Measurements from ENCODE around the gene TEX52.
"Not testable (repeated sequence)": the region's sequence is repeated elsewhere in the genome, so short reads cannot be mapped to it uniquely, and the experiment has no call there.

TEX52 gene

GRCh38 chr12:2864198-2864597, 7.4 kb upstream of the TEX52 start:
- DNase-seq (ENCODE audit: low read depth): no peak

GRCh38 chr12:2863402-2863801, 6.6 kb upstream of the TEX52 start:
- DNase-seq (ENCODE audit: low read depth): not testable (repeated sequence)

- no peak for DNase-seq (ENCODE audit: low read depth)
Measured at GRCh38 chr12:2862876-2863275, 6.0 kb upstream of the TEX52 start.

GRCh38 chr12:2860170-2860569, 3.3 kb upstream of the TEX52 start:
- DNase-seq (ENCODE audit: low read depth): no peak

GRCh38 chr12:2858944-2859421, 2.1 kb upstream of the TEX52 start:
- peak; percentile 12 for DNase-seq (ENCODE audit: low read depth)

GRCh38 chr12:2858334-2858733, 1.5 kb upstream of the TEX52 start:
- DNase-seq (ENCODE audit: low read depth): no peak

GRCh38 chr12:2857576-2857975, 737 bp upstream of the TEX52 start:
- no peak for DNase-seq (ENCODE audit: low read depth)

GRCh38 chr12:2856051-2856450, 788 bp downstream of the TEX52 start:
- no peak for DNase-seq (ENCODE audit: low read depth)

- no peak for DNase-seq (ENCODE audit: low read depth)
Measured at GRCh38 chr12:2855546-2855945, 1.3 kb downstream of the TEX52 start.

GRCh38 chr12:2854669-2855453, 2.0 kb downstream of the TEX52 start:
- no peak for DNase-seq (ENCODE audit: low read depth)

GRCh38 chr12:2853626-2854025, 3.2 kb downstream of the TEX52 start:
- DNase-seq (ENCODE audit: low read depth): peak; percentile 69

GRCh38 chr12:2851931-2852330, 4.9 kb downstream of the TEX52 start:
- no peak for DNase-seq (ENCODE audit: low read depth)

GRCh38 chr12:2845280-2845679, 11.6 kb downstream of the TEX52 start:
- DNase-seq (ENCODE audit: low read depth): peak; percentile 81

- no peak for DNase-seq (ENCODE audit: low read depth)
Measured at GRCh38 chr12:2844786-2845185, 12.1 kb downstream of the TEX52 start.

GRCh38 chr12:2842948-2843347, 13.9 kb downstream of the TEX52 start:
- no peak for DNase-seq (ENCODE audit: low read depth)

GRCh38 chr12:2841056-2841650, 15.7 kb downstream of the TEX52 start:
- no peak for DNase-seq (ENCODE audit: low read depth)

GRCh38 chr12:2836574-2836973, 20.3 kb downstream of the TEX52 start:
- no peak for DNase-seq (ENCODE audit: low read depth)

- no peak for DNase-seq (ENCODE audit: low read depth)
Measured at GRCh38 chr12:2835691-2836403, 21.0 kb downstream of the TEX52 start.

GRCh38 chr12:2834581-2835491, 22.0 kb downstream of the TEX52 start, which contains the start of gene NRIP2:
NRIP2 (minus strand) TSS chr12:2835035; CDS start chr12:2834983, 52 bp downstream.
- DNase-seq (ENCODE audit: low read depth): no peak

GRCh38 chr12:2833810-2834209, 23.0 kb downstream of the TEX52 start:
- DNase-seq (ENCODE audit: low read depth): no peak

- no peak for DNase-seq (ENCODE audit: low read depth)
Measured at GRCh38 chr12:2833327-2833726, 23.5 kb downstream of the TEX52 start.
